Natural killer cell treated with Interleukin-12 subunit alpha and Interleukin-12 subunit beta and Interleukin-15 and Interleukin-18, amount 100 ng/mL, for 72 hours (primary cell): ENCODE data around the gene DYNLRB1. TPM values are rescaled to one million over a fixed set of nuclear protein-coding genes. Genes with fewer than 3 reads are reported as not detected.

Experiments used
- ATAC-seq, 2 donors: fragments of 150-1000 bp; cut with Tn5 transposase in 1 of 2; sonication (Bioruptor Pico), chemical (Tn5 transposase) in 1 of 2; 2 replicates each; pipeline ENCODE4 v1.10.0; 2021
- DNase-seq: peaks from one replicate; pipeline ENCODE4 v3.0.0; 2022; ENCODE audit warnings: low spot score
- H3K27ac Mint-ChIP-seq, 2 donors: 1 replicate in 1 of 2; 2 replicates in 1 of 2; pipeline ENCODE4 v1.8.0; 2022; ENCODE audit warnings: mixed read lengths in 2 of 2, mild to moderate bottlenecking in 1 of 2, moderate library complexity in 1 of 2
- H3K27me3 Mint-ChIP-seq, 2 donors: 1 replicate in 1 of 2; 2 replicates in 1 of 2; pipeline ENCODE4 v1.8.0; 2022; ENCODE audit warnings: mixed read lengths in 2 of 2
- H3K36me3 Mint-ChIP-seq: one replicate; pipeline ENCODE4 v1.8.0; 2022; ENCODE audit warnings: mixed read lengths
- H3K4me1 Mint-ChIP-seq, 2 donors: 1 replicate in 1 of 2; 2 replicates in 1 of 2; pipeline ENCODE4 v1.8.0; 2022; ENCODE audit warnings: low read depth in 2 of 2, mixed read lengths in 2 of 2, mild to moderate bottlenecking in 1 of 2
- H3K4me3 Mint-ChIP-seq: one replicate; pipeline ENCODE4 v1.8.0; 2022; ENCODE audit warnings: mixed read lengths
- H3K9me3 Mint-ChIP-seq: 2 replicates; pipeline ENCODE4 v1.8.0; 2022; ENCODE audit warnings: mixed read lengths
- total RNA-seq, 2 donors: library from RNA; stranded (reverse); gene quantifications; one replicate each; pipeline ENCODE4 v1.2.3, GENCODE V29; 2022

DYNLRB1 gene
- total RNA-seq, 2 donors from 2014 or later = 71.4 to 120 TPM

GRCh38 chr20:34544109-34544796, 28.0 kb downstream of the DYNLRB1 start:
- peak overlapping the region in 1 of 2 donors; percentile 89 for H3K27ac Mint-ChIP-seq
- H3K36me3 Mint-ChIP-seq = peaks cover 8% of the 10 kb centered on the region
- no peaks in the 10 kb centered on the region for H3K9me3 Mint-ChIP-seq
- peaks cover 21 to 22% of the 10 kb centered on the region in 2 donors for H3K4me1 Mint-ChIP-seq
- no peak overlapping the region for H3K4me3 Mint-ChIP-seq
- ATAC-seq (no peak), DNase-seq (no peak)
- no peaks in the 10 kb centered on the region for H3K27me3 Mint-ChIP-seq

- Mint-ChIP-seq H3K9me3 (no peaks in the 10 kb centered on the region), H3K4me1 (peaks cover 7 to 12% of the 10 kb centered on the region in 2 donors), H3K4me3 (no peak overlapping the region), H3K27ac (peak overlapping the region in 1 of 2 donors; percentile 12), H3K27me3 (no peaks in the 10 kb centered on the region), H3K36me3 (no peaks in the 10 kb centered on the region)
- DNase-seq = no peak
- ATAC-seq = no peak
Measured at GRCh38 chr20:34546751-34547181, 30.5 kb downstream of the DYNLRB1 start.

- Mint-ChIP-seq H3K36me3 (no peaks in the 10 kb centered on the region), H3K27ac (no peak overlapping the region), H3K27me3 (no peaks in the 10 kb centered on the region), H3K4me1 (peaks cover 7 to 10% of the 10 kb centered on the region in 2 donors), H3K4me3 (no peak overlapping the region), H3K9me3 (no peaks in the 10 kb centered on the region)
- ATAC-seq = peak in 1 of 2 donors; percentile 31
- no peak for DNase-seq
Measured at GRCh38 chr20:34547844-34548613, 31.8 kb downstream of the DYNLRB1 start.

GRCh38 chr20:34549291-34549928, 33.2 kb downstream of the DYNLRB1 start:
- Mint-ChIP-seq H3K36me3 (no peaks in the 10 kb centered on the region), H3K27ac (no peak overlapping the region), H3K4me1 (peaks cover under 1 to 10% of the 10 kb centered on the region in 2 donors), H3K4me3 (no peak overlapping the region), H3K27me3 (no peaks in the 10 kb centered on the region), H3K9me3 (no peaks in the 10 kb centered on the region)
- DNase-seq = no peak
- ATAC-seq = no peak

- H3K4me3 Mint-ChIP-seq = no peak overlapping the region
- H3K4me1 Mint-ChIP-seq = peaks cover 0 to 7% of the 10 kb centered on the region in 2 donors
- H3K27ac Mint-ChIP-seq = no peak overlapping the region
- H3K27me3 Mint-ChIP-seq = no peaks in the 10 kb centered on the region
- ATAC-seq (no peak), DNase-seq (no peak)
- no peaks in the 10 kb centered on the region for H3K36me3 Mint-ChIP-seq
- no peaks in the 10 kb centered on the region for H3K9me3 Mint-ChIP-seq
Measured at GRCh38 chr20:34549929-34550305, 33.7 kb downstream of the DYNLRB1 start.

- no peaks in the 10 kb centered on the region for H3K9me3 Mint-ChIP-seq
- no peak overlapping the region for H3K4me3 Mint-ChIP-seq
- peaks cover 6 to 9% of the 10 kb centered on the region in 2 donors for H3K4me1 Mint-ChIP-seq
- no peaks in the 10 kb centered on the region for H3K27me3 Mint-ChIP-seq
- DNase-seq (no peak), ATAC-seq (no peak)
- no peak overlapping the region for H3K27ac Mint-ChIP-seq
- H3K36me3 Mint-ChIP-seq = no peaks in the 10 kb centered on the region
Measured at GRCh38 chr20:34552569-34552968, 36.3 kb downstream of the DYNLRB1 start.

GRCh38 chr20:34553366-34553867, 37.2 kb downstream of the DYNLRB1 start:
- DNase-seq (no peak), ATAC-seq (no peak)
- no peaks in the 10 kb centered on the region for H3K27me3 Mint-ChIP-seq
- no peaks in the 10 kb centered on the region for H3K36me3 Mint-ChIP-seq
- H3K4me1 Mint-ChIP-seq = peaks cover 14% of the 10 kb centered on the region in 2 donors
- no peak overlapping the region for H3K27ac Mint-ChIP-seq
- H3K9me3 Mint-ChIP-seq = no peaks in the 10 kb centered on the region
- no peak overlapping the region for H3K4me3 Mint-ChIP-seq

- no peaks in the 10 kb centered on the region for H3K9me3 Mint-ChIP-seq
- H3K36me3 Mint-ChIP-seq = no peaks in the 10 kb centered on the region
- DNase-seq (no peak), ATAC-seq (no peak)
- H3K4me3 Mint-ChIP-seq = peak overlapping the region; percentile 94
- peaks cover 10 to 14% of the 10 kb centered on the region in 2 donors for H3K4me1 Mint-ChIP-seq
- H3K27ac Mint-ChIP-seq = peak overlapping the region; percentile 80 to 85
- no peaks in the 10 kb centered on the region for H3K27me3 Mint-ChIP-seq
Measured at GRCh38 chr20:34557936-34558319, 41.7 kb downstream of the DYNLRB1 start.

- Mint-ChIP-seq H3K27ac (peak within 1 kb of the TSS; percentile 80 to 85), H3K9me3 (no peaks in the 10 kb centered on the region), H3K27me3 (no peaks in the 10 kb centered on the region), H3K4me3 (peak within 1 kb of the TSS; percentile 94), H3K36me3 (no peaks in the 10 kb centered on the region), H3K4me1 (peaks cover 10 to 14% of the 10 kb centered on the region in 2 donors)
- DNase-seq = peak; percentile 97
- peak; percentile 93 to 96 for ATAC-seq
Measured at GRCh38 chr20:34558320-34559218, 42.3 kb downstream of the DYNLRB1 start, which contains the start of gene MAP1LC3A. Gene MAP1LC3A, plus strand, starts transcription at chr20:34558718. Its CDS starts 151 bp downstream, at chr20:34558869.

GRCh38 chr20:34559311-34560140, 43.3 kb downstream of the DYNLRB1 start:
- Mint-ChIP-seq H3K9me3 (no peaks in the 10 kb centered on the region), H3K27ac (no peak overlapping the region), H3K4me1 (peaks cover 10 to 14% of the 10 kb centered on the region in 2 donors), H3K27me3 (no peaks in the 10 kb centered on the region), H3K4me3 (peak overlapping the region; percentile 52), H3K36me3 (no peaks in the 10 kb centered on the region)
- ATAC-seq (no peak), DNase-seq (no peak)

- H3K9me3 Mint-ChIP-seq = no peaks in the 10 kb centered on the region
- H3K4me3 Mint-ChIP-seq = peak overlapping the region; percentile 49
- H3K27ac Mint-ChIP-seq = no peak overlapping the region
- no peaks in the 10 kb centered on the region for H3K36me3 Mint-ChIP-seq
- no peaks in the 10 kb centered on the region for H3K27me3 Mint-ChIP-seq
- H3K4me1 Mint-ChIP-seq = peaks cover 10 to 14% of the 10 kb centered on the region in 2 donors
- ATAC-seq = no peak
- DNase-seq = no peak
Measured at GRCh38 chr20:34560141-34560523, 43.9 kb downstream of the DYNLRB1 start.

GRCh38 chr20:34560614-34561013, 44.4 kb downstream of the DYNLRB1 start:
- ATAC-seq = no peak
- H3K4me1 Mint-ChIP-seq = peaks cover 10 to 14% of the 10 kb centered on the region in 2 donors
- no peak for DNase-seq
- peak overlapping the region in 1 of 2 donors; percentile 34 for H3K27ac Mint-ChIP-seq
- no peaks in the 10 kb centered on the region for H3K36me3 Mint-ChIP-seq
- H3K4me3 Mint-ChIP-seq = no peak overlapping the region
- H3K27me3 Mint-ChIP-seq = no peaks in the 10 kb centered on the region
- H3K9me3 Mint-ChIP-seq = no peaks in the 10 kb centered on the region
